Loucy (cell line): ENCODE results near the gene CT45A8.

ENCODE experiments used
- CTCF ChIP-seq: fragments of 200-600 bp; sonication (generic); conservative IDR thresholded peaks from 2 replicates; pipeline ENCODE4 v1.5.1; 2014; ENCODE audit warnings: mild to moderate bottlenecking, antibody characterized with exemption, low read length
- EZH2phosphoT487 ChIP-seq: fragments of 200-600 bp; IDR thresholded peaks from 2 replicates; pipeline ENCODE4 v1.6.1; 2018; ENCODE audit warnings: antibody characterized with exemption, mild to moderate bottlenecking, moderate library complexity, borderline replicate concordance

DNA sequence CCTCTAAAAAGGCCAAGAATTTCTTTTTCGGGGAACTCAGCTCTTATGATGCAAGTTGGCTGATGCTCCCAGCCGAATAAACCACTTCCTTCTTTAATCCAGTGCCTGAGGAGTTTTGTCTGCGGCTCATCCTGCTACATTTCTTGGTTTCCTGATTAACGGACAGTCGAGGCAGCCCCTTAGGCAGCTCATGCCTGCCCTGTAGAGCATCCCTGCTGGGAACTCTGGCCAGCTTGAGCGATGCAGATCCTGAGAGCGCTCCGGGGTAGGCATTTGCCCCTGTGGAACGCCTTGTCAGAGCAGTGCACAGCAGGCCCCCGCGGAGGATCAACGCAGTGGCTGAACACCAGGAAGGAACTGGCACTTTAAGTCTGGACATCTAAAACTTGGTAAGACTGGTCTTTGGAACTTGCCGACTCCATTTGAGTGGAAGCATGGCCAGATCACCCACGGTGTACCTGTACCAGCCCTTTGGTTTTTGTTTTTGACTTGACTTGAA is 35.8 kb upstream of the CT45A8 start:
- TF ChIP-seq CTCF = no peak
- TF ChIP-seq EZH2phosphoT487 = no peak
